SK-MEL-5 (cell line): Measurements from ENCODE around the gene DEPDC4. TPM values are rescaled to one million over a fixed set of nuclear protein-coding genes. Genes with fewer than 3 reads are reported as not detected.
"Not testable (repeated sequence)": the region's sequence is repeated elsewhere in the genome, so short reads cannot be mapped to it uniquely, and the experiment has no call there.

Experiments used
- DNase-seq: peaks from one replicate; pipeline ENCODE4 v3.0.0-alpha.2; 2016; ENCODE audit warnings: low read depth, low spot score
- in situ Hi-C: cut with HindIII; loops from 2 replicates; pipeline ENCODE4 v1.10.0; 2016; ENCODE audit warnings: low sequenced_read_pairs, high pct_unique_total_duplicates, low pct_unique_long_range_greater_than_20kb
- polyA plus RNA-seq, 2 experiments: library from polyadenylated mRNA; depleted of rRNA; stranded (reverse); fragments of >200 nt; gene quantifications; 2 replicates each; pipeline ENCODE4 v1.2.3, GENCODE V29; 2015
- total RNA-seq: library from RNA; depleted of rRNA; stranded (reverse); fragments of >200 nt; shearing (Covaris generic); gene quantifications from 2 replicates; pipeline ENCODE4 v1.2.3, GENCODE V29; 2014; rRNA removed

The DEPDC4 gene
- total RNA-seq = 1.1 and 2.5 TPM in 2 replicates
- polyA plus RNA-seq (2015; cell fraction: cytosol; rRNA removed) = 0.95 and 1.2 TPM in 2 replicates
- 0.78 and 4.6 TPM in 2 replicates for polyA plus RNA-seq (2015; cell fraction: nucleus; rRNA removed)

DNA sequence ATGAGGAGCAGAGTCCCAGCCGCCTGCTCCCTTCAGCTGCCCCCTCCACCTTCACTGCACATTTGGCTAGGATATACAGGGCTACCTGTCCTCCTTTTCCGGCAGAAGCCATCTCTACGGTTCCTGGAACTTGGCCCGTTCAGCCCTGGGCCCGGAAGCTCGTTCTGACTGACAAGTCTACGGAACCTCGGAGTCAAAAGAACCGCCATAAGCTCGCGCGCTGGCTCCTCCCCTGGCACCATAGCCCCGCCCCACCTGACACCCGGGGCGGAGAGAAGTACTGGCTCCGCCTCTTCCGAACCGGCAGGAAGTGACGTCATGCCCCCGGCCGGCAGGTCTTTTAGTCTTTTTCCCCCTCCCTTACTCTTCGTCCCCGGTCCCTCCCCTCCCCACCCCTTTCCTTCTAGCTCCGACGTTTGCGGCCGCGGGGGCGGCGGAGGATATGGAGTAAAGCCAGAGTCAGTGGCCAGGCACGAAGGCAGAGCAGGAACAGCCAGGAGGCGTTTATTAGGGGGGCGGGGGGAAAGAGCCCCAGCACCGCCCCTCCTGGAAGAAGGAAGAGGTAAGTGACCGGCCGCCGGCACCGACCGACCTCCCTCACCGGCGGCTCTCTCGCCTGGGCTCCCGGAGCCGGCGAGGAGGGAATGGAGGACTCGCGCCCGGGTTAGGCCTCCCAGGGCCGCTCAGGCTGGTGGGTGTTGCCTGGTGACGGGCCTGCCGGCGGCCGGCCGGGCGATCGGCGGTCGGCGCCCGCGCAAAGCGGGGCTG, at the start of gene DEPDC4, which contains the start of gene SCYL2:
TSS of gene DEPDC4 (minus strand) at position 245 of the 768 bp plus-strand sequence. CDS start at position 242, 3 bp downstream.
TSS of gene SCYL2 (plus strand) at position 343 of the 768 bp plus-strand sequence. CDS start 15,794 bp downstream, outside the sequence.
- DNase-seq = peak; percentile 97
- in situ Hi-C loops = no loop called here

DNA sequence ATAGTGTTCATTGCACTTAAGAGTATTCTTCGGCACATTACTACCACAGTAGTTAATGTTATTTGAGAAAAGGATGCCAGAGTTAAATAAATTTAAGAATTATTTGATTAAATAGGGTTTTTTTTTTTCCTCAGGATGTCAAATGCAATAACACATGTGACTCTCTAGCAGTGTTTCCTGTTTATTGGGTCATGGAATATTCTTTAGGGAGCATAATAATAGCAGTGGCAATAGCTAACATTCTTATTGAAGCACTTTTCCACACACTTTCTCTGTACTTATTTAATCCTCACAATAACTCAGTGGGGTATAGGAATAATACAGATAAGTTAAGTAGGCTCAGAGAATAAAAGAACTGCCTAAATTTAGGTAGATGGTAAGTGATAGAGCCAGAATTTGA, 44.4 kb upstream of the DEPDC4 start:
- no peak for DNase-seq

DNA sequence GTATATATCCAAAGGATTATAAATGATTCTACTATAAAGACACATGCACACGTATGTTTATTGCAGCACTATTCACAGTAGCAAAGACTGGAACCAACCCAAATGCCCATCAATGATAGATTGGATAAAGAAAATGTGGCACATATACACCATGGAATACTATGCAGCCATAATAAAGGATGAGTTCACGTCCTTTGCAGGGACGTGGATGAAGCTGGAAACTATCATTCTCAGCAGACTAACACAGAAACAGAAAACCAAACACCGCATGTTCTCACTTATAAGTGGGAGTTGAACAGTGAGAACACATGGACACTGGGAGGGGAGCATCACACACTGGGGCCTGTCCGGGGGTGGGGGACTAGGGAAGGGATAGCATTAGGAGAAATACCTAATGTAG, 41.3 kb upstream of the DEPDC4 start:
- in situ Hi-C loops, DNase-seq: not testable (repeated sequence)

More for the DNA sequence above, 44.4 kb upstream of the DEPDC4 start:
- in situ Hi-C loops = no loop called here

DNA sequence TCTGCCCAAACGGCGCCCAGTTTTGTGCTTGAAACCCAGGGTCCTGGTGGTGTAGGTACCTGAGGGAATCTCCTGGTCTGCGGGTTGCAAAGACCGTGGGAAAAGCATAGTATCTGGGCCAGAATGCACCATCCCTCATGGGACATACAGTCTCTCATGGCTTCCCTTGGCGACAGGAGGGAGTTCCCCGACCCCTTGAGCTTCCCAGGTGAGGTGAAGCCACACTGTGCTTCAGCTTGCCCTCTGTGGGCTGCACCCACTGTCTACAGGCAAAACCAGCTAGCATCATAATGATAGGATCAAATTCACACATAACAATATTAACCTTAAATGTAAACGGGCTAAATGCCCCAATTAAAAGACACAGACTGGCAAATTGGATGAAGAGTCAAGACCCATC, 37.5 kb upstream of the DEPDC4 start:
- DNase-seq, in situ Hi-C loops: not testable (repeated sequence)

DNA sequence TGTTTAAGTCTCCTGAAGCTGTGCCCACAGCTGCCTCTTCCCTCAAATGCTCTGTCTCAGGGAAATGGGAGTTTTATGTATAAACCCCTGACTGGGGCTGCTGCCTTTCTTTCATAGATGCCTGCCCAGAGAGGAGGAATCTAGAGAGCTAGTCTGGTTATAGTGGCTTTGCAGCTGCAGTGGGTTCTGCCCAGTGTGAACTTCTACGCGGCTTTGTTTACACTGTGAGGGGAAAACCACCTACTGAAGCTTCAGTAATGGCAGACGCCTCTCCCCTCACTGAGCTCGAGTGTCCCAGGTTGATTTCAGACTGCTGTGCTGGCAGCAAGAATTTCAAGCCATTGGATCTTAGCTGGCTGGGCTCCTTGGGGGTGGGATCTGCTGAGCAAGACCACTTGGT, 37.0 kb upstream of the DEPDC4 start:
- in situ Hi-C loops = no loop called here
- no peak for DNase-seq

DNA sequence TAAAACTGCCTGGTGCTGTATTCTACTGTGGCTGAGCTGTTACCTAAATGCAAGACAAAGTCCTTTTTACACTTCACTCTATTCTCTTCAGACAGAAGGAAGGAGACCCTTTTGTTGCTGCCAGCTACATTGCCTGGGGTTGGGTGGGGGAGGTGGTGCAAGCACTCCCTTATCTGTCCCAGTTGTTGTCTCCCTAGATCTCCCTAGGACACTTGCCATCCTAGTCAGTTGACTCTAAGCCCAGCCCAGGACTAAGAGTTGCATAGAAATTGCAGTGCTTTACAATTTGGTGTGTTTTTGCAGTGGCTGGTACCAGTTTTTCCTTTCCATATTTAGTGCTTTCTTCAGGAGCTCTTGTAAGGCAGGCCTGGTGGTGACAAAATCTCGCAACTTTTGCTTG, 35.2 kb upstream of the DEPDC4 start:
- in situ Hi-C loops = no loop called here
- DNase-seq = no peak

DNA sequence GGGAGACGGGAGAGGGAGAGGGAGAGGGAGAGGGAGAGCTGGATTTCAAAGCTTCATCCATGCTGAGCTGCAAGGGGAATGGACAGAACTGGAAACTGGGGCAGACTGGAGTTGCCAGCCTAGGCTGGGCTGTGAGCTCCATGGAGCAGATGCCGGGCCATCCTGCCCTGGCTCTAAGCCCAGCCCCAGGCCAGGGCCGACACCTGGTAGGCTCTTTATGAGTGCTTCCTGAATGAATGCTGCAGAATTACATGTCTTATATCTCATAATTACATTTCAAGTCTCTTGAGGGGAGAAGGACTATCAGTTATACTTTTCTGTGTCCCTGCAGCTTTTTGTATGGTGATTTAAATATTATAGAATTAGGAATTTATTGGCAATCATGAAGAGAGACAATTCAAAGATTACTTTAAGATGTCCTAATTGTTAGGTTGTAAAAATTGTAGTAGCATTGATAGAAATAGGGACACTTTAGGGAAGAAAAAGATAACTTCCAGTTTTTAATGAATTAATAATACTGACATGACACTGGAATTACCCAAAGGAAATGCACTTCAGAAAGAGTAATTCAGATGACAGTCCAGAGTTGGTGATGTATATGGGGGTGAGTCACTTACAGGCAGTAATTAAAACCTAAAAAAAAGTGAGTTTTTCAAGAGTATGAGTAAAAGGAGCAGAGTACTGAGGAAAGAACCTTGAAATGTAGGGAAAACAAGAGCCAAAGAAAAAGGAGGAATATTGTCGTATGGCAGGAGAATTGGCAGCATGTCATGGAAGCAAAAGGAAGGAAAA, 29.1 kb upstream of the DEPDC4 start:
- no peak for DNase-seq

DNA sequence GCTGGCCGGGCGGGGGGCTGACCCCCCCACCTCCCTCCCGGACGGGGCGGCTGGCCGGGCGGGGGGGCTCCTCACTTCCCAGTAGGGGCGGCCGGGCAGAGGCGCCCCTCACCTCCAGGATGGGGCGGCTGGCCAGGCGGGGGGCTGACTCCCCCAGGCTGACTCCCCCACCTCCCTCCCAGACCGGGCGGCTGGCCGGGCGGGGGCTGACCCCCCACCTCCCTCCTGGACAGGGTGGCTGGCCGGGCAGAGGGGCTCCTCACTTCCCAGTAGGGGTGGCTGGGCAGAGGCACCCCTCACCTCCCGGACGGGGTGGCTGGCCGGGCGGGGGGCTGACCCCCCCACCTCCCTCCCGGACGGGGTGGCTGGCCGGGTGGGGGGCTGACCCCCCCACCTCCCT, 27.5 kb upstream of the DEPDC4 start:
- in situ Hi-C loops = not testable (repeated sequence)

More for the DNA sequence above, 29.1 kb upstream of the DEPDC4 start:
- in situ Hi-C loops = no loop called here

DNA sequence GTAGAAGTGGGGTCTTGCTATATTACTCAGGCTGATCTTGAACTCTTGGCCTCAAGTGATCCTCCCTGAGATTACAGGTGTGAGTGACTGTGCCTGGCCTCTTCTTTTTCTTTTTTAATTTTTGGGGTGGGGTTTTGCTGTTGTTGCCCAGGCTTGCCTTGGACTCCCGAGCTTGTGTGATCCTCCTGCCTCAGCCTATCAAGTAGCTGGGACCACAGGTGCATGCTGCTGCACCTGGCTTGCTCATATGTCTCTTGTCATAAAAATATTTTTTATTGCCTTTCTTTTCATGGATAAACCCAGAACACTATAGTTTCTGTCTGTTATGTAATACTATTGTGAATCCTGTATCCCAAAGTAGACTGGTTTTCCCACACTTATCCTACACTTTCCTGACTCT, 26.1 kb upstream of the DEPDC4 start:
- in situ Hi-C loops = no loop called here

More for the DNA sequence above, 27.5 kb upstream of the DEPDC4 start:
- DNase-seq = not testable (repeated sequence)

DNA sequence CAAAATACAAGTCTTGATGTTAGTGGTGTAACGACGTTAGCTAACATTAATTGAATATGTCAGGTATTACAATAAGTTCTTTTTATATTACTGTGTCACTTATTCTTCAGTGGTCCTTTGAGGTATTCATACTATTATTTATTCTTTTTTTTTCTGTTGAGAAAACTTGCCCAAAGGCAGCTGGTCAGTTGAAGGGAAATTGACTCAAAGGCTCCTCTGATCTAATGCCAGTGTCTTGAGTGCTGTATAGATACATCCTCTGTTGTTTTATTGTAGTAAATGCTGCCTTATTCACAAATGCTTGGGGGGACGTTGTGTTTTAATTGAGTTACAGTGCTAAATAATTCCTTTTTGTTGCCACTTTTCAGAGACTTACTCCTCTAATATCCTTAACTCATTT, 23.1 kb upstream of the DEPDC4 start:
- peak; percentile 87 for DNase-seq
- in situ Hi-C loops = no loop called here

More for the DNA sequence above, 26.1 kb upstream of the DEPDC4 start:
- no peak for DNase-seq

DNA sequence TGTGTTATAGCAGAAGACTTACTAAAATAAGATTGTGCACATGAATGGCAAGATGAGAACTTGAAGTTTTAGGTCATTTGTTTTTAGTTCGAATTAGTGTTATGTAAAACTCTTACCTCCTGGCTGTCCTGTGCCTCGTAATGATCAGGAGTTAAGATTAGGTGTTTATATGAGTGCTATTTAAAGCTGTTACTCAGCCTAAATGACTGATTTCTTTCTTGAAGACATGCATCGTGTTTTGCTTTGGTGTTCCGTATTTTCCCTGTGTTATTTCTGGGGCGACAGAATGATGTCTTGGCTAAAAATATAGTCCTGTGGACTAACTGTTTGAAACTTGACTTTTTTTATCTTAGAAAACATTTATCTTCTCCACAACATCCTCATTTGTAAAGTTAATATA, 22.2 kb upstream of the DEPDC4 start:
- in situ Hi-C loops = no loop called here
- DNase-seq = no peak

DNA sequence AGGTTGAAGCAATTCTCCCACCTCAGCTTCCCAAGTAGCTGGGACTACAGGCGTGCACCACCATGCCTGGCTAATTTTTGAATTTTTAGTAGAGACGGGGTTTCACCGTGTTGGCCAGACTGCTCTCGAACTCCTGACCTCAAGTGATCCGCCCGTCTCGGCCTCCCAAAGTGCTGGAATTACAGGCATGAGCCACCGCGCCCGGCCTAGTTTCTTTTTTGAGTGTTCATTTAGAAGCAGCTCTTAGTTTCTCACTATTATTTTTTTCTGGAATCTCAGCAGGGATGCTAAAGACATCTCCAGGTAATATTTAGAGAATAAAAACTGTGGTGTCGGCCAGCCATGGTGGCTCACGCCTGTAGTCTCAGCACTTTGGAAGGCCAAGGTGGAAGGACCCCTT, 17.7 kb upstream of the DEPDC4 start:
- in situ Hi-C loops, DNase-seq: not testable (repeated sequence)

DNA sequence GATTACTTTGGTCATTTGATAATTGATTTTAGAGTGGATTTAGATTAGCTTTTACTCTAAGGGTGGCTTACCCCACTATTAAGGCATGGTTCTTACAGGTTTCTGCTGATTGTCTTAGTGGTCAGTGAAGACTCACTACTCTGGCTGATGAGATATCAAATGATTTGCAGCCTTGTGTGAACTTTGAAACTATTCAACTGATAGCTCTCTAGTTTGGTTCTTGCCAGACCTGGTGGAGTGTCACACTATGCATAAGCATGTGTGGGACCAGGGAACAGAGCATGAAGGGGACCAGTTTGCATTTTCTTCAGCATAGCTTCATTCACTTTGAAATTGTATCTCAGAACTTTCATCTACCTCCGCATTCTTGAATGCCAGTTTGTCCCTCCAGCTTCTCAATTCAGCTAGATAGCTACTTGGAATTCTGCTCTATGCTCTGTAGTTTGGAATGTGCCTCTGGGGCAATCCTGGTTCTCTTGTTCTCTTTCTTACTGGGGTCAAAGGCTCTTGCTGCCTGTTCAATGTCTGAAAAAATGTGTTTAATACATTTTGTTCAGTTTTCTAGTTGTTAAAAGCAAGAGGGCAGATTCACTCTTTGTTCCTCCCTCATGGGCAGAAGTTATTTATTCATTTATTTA, 12.8 kb upstream of the DEPDC4 start:
- DNase-seq = peak; percentile 38
- in situ Hi-C loops = no loop called here

DNA sequence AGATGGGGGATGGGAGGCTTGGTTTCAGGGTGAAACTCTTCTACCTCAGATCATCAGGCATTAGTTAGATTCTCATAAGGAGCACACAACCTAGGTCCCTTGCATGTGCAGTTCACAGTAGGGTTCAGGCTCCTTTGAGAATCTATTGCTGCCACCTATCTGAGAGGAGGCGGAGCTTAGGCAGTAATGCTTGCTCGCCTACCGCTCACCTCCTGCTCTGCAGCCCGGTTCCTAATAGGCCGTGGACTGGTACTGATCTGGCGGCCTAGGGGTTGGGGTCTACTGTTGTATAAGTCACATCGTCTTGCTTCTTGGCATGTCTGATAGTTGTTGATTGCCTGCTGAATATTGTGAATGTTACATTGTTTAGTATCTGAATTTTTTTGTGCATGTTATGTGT, 12.3 kb upstream of the DEPDC4 start:
- DNase-seq = no peak
- in situ Hi-C loops = no loop called here

DNA sequence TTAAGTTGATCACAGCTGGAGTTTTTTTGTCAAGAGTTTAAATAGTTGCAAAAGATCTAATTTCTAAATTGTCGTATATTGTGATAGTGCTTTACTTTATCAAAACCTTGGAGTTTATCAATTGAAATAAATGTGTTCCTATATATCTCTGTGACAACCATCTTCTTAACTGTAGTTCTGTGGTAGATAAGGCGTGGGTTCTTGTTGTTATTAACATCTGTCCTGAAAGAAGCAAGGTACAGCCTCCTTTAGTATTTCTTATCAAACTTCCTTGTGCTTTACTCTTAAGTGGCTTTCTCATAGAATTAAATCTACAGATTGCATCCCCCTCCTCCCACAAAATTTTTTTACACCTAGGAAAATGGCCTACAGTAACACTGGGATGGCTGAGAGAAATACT, 7.4 kb upstream of the DEPDC4 start:
- in situ Hi-C loops = no loop called here
- DNase-seq = no peak

DNA sequence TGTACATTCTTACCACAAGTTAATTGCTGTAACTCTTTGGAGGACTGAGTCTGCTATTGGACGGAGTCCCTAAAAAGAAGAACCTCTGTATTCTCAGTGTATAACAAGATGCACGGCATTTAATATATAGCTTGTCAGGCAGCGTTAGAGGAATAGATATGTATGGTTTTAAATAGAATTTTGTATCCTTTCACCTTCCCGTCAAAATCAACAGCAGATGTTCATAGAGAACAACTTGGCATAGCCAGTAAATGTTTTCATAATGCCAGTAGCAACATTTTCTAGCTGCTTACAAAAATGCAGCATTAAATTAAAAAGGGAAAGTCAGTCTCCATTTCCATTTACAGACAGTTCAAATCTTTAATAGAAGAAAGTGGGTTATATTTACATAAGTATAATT, 6.9 kb upstream of the DEPDC4 start:
- no peak for DNase-seq
- in situ Hi-C loops = no loop called here

DNA sequence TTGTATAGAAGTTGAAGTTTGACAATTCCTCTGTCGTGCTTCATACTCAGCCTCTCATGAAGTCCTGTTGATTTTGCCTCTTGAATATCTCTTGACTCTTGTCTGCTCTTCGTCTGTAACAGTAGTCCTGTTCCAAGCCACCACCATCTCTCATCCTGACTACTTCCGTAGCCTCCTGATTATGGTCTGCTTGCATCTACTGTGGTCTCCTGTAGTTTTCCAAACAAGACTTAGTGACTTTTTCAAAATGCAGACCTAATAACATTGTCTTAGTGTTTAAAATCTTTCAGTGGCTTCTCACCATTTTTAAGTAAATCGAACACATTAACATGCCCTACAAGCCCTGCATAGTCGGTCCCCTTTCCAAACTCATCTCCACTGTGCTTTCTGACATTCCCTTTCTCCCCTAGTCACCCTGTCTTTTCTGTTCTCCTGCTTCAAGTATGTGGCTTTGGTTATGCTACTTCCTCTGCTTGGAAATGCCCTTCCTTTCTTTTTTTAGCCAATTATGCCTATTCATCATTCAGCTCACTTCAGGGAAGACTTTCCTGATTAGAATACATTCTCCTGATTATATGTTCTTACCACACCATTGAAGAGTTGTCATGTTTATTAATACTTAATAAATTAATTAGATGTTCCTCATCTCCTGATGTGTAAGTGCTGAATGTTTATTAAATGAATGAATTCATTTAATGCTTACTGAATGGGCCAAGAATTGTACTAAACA, 2.1 kb upstream of the DEPDC4 start:
- peak; percentile 21 for DNase-seq
- in situ Hi-C loops = no loop called here
